Breast epithelium (tissue), 3 donors: ENCODE measurements around the gene CEP131.
A peak's percentile ranks its signal among the peaks of the same experiment; 100 is the strongest.

Experiments used
- POLR2A ChIP-seq: fragments of 450-650 bp; IDR thresholded peaks from one replicate; pipeline ENCODE4 v1.6.1; 2016; ENCODE audit warnings: antibody characterized with exemption, mild to moderate bottlenecking, moderate library complexity
- POLR2AphosphoS5 ChIP-seq, 3 donors: sonication (generic); formaldehyde crosslinking; IDR thresholded peaks; one replicate each; pipeline ENCODE4 v1.6.1; 2017; ENCODE audit warnings: antibody characterized with exemption in 3 of 3
- TF ChIP-seq, protein P1 (sequence below), 3 donors: fragments of 450-650 bp; IDR thresholded peaks; one replicate each; pipeline ENCODE4 v1.5.1; 2016 to 2017; ENCODE audit warnings: antibody characterized with exemption in 3 of 3, mild to moderate bottlenecking in 3 of 3, moderate library complexity in 3 of 3

DNA sequence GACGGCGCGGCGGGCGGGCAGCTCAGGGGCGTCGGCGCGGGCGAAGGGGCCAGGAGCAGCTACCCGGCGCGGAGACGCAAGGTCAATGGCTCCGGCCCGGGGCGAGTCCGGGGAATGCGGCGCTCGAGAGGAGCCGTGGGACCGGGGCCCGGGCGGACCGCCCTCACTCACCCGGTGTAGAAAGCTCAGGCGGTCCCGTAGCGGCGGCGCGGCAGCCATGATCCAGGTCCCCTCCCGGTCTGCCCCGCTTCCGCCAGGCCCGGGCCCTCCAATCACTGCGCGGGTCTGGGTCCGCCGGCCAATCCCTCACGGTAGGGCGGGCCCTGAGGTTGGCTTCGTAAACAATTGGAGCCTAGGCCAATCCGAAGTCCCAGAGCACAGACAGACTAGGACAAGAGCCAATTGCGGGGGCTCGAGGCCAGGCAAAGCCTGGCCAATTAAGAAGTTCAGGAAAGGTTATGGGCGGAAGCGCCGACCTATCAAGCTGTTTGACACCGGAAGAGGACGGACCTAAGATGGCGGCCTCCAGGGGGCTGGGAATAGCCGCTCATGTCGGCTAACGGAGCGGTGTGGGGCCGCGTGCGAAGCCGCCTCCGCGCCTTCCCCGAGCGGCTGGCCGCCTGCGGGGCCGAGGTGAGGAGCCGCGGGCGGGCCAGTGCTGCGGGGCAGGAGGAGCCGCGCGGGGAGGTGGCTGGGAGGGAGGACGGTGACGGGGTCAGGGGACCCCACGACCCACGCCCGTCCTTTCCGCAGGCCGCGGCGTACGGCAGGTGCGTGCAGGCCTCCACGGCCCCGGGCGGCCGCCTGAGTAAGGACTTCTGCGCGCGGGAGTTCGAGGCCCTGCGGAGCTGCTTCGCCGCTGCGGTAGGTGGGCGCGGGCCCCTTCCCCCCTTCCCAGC is 16.3 kb upstream of the CEP131 start, which contains the start of the genes NDUFAF8 and TEPSIN:
- TF ChIP-seq, protein P1, sequence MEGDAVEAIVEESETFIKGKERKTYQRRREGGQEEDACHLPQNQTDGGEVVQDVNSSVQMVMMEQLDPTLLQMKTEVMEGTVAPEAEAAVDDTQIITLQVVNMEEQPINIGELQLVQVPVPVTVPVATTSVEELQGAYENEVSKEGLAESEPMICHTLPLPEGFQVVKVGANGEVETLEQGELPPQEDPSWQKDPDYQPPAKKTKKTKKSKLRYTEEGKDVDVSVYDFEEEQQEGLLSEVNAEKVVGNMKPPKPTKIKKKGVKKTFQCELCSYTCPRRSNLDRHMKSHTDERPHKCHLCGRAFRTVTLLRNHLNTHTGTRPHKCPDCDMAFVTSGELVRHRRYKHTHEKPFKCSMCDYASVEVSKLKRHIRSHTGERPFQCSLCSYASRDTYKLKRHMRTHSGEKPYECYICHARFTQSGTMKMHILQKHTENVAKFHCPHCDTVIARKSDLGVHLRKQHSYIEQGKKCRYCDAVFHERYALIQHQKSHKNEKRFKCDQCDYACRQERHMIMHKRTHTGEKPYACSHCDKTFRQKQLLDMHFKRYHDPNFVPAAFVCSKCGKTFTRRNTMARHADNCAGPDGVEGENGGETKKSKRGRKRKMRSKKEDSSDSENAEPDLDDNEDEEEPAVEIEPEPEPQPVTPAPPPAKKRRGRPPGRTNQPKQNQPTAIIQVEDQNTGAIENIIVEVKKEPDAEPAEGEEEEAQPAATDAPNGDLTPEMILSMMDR (IDR thresholded peaks at IDR 0.05): no peak
- TF ChIP-seq POLR2A (peak; percentile 37), POLR2AphosphoS5 (IDR thresholded peaks at IDR 0.05) (peak in 2 of 3 donors; percentile 64 to 75)
